Spleen (tissue), 7 donors: ENCODE measurements around the gene TAOK2.

Experiments
- CTCF ChIP-seq, 11 experiments: fragments of 200-600 bp in 7 of 11; fragments of 450-650 bp in 4 of 11; sonication (generic) in 4 of 11; IDR thresholded peaks in 8 of 11; conservative IDR thresholded peaks in 3 of 11; 1 replicate in 7 of 11; 2 replicates in 4 of 11; pipeline versions ENCODE4 v1.4.0 to v1.8.0; 2016 to 2021; ENCODE audit warnings: antibody characterized with exemption in 11 of 11, inconsistent platforms in 4 of 11, mild to moderate bottlenecking in 1 of 11
- POLR2A ChIP-seq, 3 donors: fragments of 450-650 bp; IDR thresholded peaks; one replicate each; pipeline ENCODE4 v1.5.1; 2017; ENCODE audit warnings: antibody characterized with exemption in 3 of 3, mild to moderate bottlenecking in 1 of 3
- donor health status: DM: no; HTN: no; CAD: no; lungs with moderate emphysema.
- donor health status: DM: no; HTN: no; CAD: no.
- donor health status: DM: no; HTN: no; CAD: no.

DNA sequence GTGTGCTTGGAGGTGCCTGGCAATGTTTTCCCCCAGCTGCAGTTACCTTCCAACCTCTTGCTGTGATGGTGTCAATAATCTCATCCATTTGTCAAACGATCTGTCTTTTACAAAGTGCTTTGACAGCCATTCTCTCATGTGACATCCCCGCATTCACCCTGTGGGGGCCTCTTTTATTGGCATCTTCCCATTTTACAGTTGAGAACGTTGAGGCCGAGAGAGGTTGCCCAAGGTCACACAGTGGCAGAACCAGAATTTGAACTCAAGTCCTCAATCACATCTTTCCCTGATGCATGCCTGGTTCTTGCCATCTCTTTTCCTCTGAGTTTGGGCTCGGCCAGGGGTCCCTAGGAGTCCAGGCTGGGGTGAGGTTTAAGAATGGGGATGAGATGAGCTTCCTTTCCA is 1.5 kb downstream of the TAOK2 start:
- no peak for TF ChIP-seq CTCF (IDR thresholded peaks at IDR 0.05 in 8 of 11, conservative IDR thresholded peaks at IDR 0.05 in 3 of 11)
- TF ChIP-seq POLR2A (IDR thresholded peaks at IDR 0.05), result no peak
